GM21367 (cell line): ENCODE data around the gene S100A12.
"Not testable (repeated sequence)": the region's sequence is repeated elsewhere in the genome, so short reads cannot be mapped to it uniquely, and the experiment has no call there.

Experiments
- ATAC-seq: cut with Tn5 transposase; IDR thresholded peaks from one replicate; pipeline ENCODE4 v1.9.1; 2021; ENCODE audit not compliant: unreplicated experiment

S100A12 gene

GRCh38 chr1:153375511-153375910, at the start of gene S100A12:
TSS of gene S100A12 (minus strand) at chr1:153375621. CDS start at chr1:153374592, 1,029 bp downstream.
- no peak for ATAC-seq

GRCh38 chr1:153422450-153423068, 47.1 kb upstream of the S100A12 start:
- ATAC-seq = no peak

GRCh38 chr1:153420306-153420705, 44.9 kb upstream of the S100A12 start:
- no peak for ATAC-seq

GRCh38 chr1:153419436-153419793, 44.0 kb upstream of the S100A12 start:
- ATAC-seq = not testable (repeated sequence)

- not testable (repeated sequence) for ATAC-seq
These were observed 43.5 kb upstream of the S100A12 start for GRCh38 chr1:153418758-153419435.

- no peak for ATAC-seq
These were observed 41.9 kb upstream of the S100A12 start for GRCh38 chr1:153417136-153417888.

- ATAC-seq = no peak
These were observed 40.6 kb upstream of the S100A12 start, which contains the start of gene S100A7A for GRCh38 chr1:153415850-153416570. TSS of gene S100A7A (plus strand) at chr1:153416520. CDS start at chr1:153418083, 1,563 bp downstream.

- not testable (repeated sequence) for ATAC-seq
These were observed 38.5 kb upstream of the S100A12 start for GRCh38 chr1:153413961-153414360.

GRCh38 chr1:153407274-153407673, 31.9 kb upstream of the S100A12 start:
- ATAC-seq = not testable (repeated sequence)

GRCh38 chr1:153405825-153406599, 30.6 kb upstream of the S100A12 start:
- not testable (repeated sequence) for ATAC-seq

GRCh38 chr1:153404768-153405167, 29.3 kb upstream of the S100A12 start:
- no peak for ATAC-seq

GRCh38 chr1:153404086-153404635, 28.7 kb upstream of the S100A12 start:
- no peak for ATAC-seq

- ATAC-seq = no peak
These were observed 28.1 kb upstream of the S100A12 start for GRCh38 chr1:153403421-153404085.

GRCh38 chr1:153402226-153402625, 26.8 kb upstream of the S100A12 start:
- ATAC-seq = no peak

GRCh38 chr1:153401461-153401860, 26.0 kb upstream of the S100A12 start:
- no peak for ATAC-seq

- ATAC-seq = no peak
These were observed 24.8 kb upstream of the S100A12 start for GRCh38 chr1:153400244-153400643.

- no peak for ATAC-seq
These were observed 24.1 kb upstream of the S100A12 start for GRCh38 chr1:153399401-153400055.

- ATAC-seq = no peak
These were observed 22.7 kb upstream of the S100A12 start for GRCh38 chr1:153397924-153398651.
